Astrocyte (in vitro differentiated cells and primary cell): Measurements from ENCODE around the gene MAP4K4.

Source experiments
- CTCF ChIP-seq: IDR thresholded peaks from 2 replicates; pipeline ENCODE4 v1.5.1; 2011; ENCODE audit warnings: low read depth, mild to moderate bottlenecking, inconsistent platforms, low read length, moderate library complexity; ENCODE audit not compliant: insufficient read depth
- EZH2 ChIP-seq: IDR thresholded peaks from 2 replicates; pipeline ENCODE4 v1.6.1; 2012; ENCODE audit warnings: mild to moderate bottlenecking, low read length, inconsistent platforms; ENCODE audit not compliant: insufficient read depth

GRCh38 chr2:101693991-101694588 lies 3.4 kb upstream of the MAP4K4 start:
- TF ChIP-seq CTCF: no peak
- no peak for TF ChIP-seq EZH2
